GM12878 (cell line): ENCODE results near the gene DNAJC16. TPM values are rescaled to one million over a fixed set of nuclear protein-coding genes. Genes with fewer than 3 reads are reported as not detected.

Source experiments
- BCL11A ChIP-seq: IDR thresholded peaks from 2 replicates; pipeline ENCODE4 v1.6.1; 2011; ENCODE audit warnings: low read depth, low read length
- BCLAF1 ChIP-seq: fragments of 450-650 bp; IDR thresholded peaks from 2 replicates; pipeline ENCODE4 v1.6.1; 2017; ENCODE audit warnings: antibody characterized with exemption, mild to moderate bottlenecking, moderate library complexity
- BMI1 ChIP-seq: fragments of 450-650 bp; IDR thresholded peaks from 2 replicates; pipeline ENCODE4 v1.6.1; 2016; ENCODE audit warnings: mild to moderate bottlenecking, moderate library complexity, borderline replicate concordance
- CEBPB ChIP-seq, 2 experiments: fragments of 150-350 bp in 1 of 2; IDR thresholded peaks; 2 replicates each; pipeline ENCODE4 v1.6.1; 2012 to 2014; ENCODE audit warnings: low read depth in 2 of 2, low read length in 2 of 2, borderline replicate concordance in 1 of 2, inconsistent platforms in 1 of 2
- CUX1 ChIP-seq: IDR thresholded peaks from 2 replicates; pipeline ENCODE4 v1.6.1; 2012; ENCODE audit warnings: improper control_type of control experiment, low read depth, low read length; ENCODE audit not compliant: insufficient replicate concordance
- EED ChIP-seq: sonication (generic); IDR thresholded peaks from 2 replicates; pipeline ENCODE4 v1.6.1; 2016; ENCODE audit warnings: antibody characterized with exemption, low read depth
- HDAC2 ChIP-seq: fragments of 200-600 bp; sonication (generic); IDR thresholded peaks from 2 replicates; pipeline ENCODE4 v1.6.1; 2017
- JUNB ChIP-seq: IDR thresholded peaks from 2 replicates; pipeline ENCODE4 v1.6.1; 2016; ENCODE audit warnings: antibody characterized with exemption, mild to moderate bottlenecking
- NBN ChIP-seq: fragments of 450-650 bp; IDR thresholded peaks from 2 replicates; pipeline ENCODE4 v1.6.1; 2016
- NFXL1 ChIP-seq: fragments of 450-650 bp; IDR thresholded peaks from 2 replicates; pipeline ENCODE4 v1.6.1; 2017; ENCODE audit warnings: antibody characterized with exemption, mild to moderate bottlenecking, borderline replicate concordance
- NFYB ChIP-seq: IDR thresholded peaks from 2 replicates; pipeline ENCODE4 v1.6.1; 2011; ENCODE audit warnings: low read depth, mild to moderate bottlenecking, low read length, improper control_type of control experiment, moderate library complexity; ENCODE audit not compliant: insufficient read depth
- PBX3 ChIP-seq: IDR thresholded peaks from 2 replicates; pipeline ENCODE4 v1.6.1; 2011; ENCODE audit warnings: mild to moderate bottlenecking, low read depth, low read length, moderate library complexity; ENCODE audit not compliant: insufficient replicate concordance
- RBBP5 ChIP-seq: fragments of 200-600 bp; sonication (generic); conservative IDR thresholded peaks from 2 replicates; pipeline ENCODE4 v1.6.1; 2016
- RFX5 ChIP-seq: IDR thresholded peaks from 2 replicates; pipeline ENCODE4 v1.6.1; 2011; ENCODE audit warnings: low read depth, low read length, improper control_type of control experiment
- polyA plus RNA-seq, 11 experiments: library from polyadenylated mRNA; depleted of rRNA in 4 of 11; unstranded in 6 of 11; stranded (reverse) in 5 of 11; fragments of >200 nt; fragmentation: Nextera tagmentation in 4 of 11; fragmentation: Illumina TruSeq in 1 of 11; extraction: Ambion mirVana in 4 of 11; extraction: Trizol in 1 of 11; gene quantifications; 1 replicate in 1 of 11; 2 replicates in 10 of 11; pipeline versions ENCODE4 v1.2.1 to v1.2.3, GENCODE V29; 2011 to 2016; ENCODE audit warnings: inconsistent platforms in 2 of 11, missing spikeins in 2 of 11, low read depth in 1 of 11
- total RNA-seq, 4 experiments: library from RNA; depleted of rRNA in 3 of 4; stranded (reverse); fragments of >200 nt in 3 of 4; fragmentation: Illumina TruSeq in 1 of 4; extraction: Trizol in 1 of 4; gene quantifications; 2 replicates each; pipeline versions ENCODE4 v1.2.1 to v1.2.3, GENCODE V29; 2013 to 2021
- TF ChIP-seq, protein P1 (sequence below): fragments of 450-650 bp; IDR thresholded peaks from 2 replicates; pipeline ENCODE4 v1.6.1; 2017; ENCODE audit warnings: mild to moderate bottlenecking, moderate library complexity

Gene DNAJC16
- total and polyA plus RNA-seq, 10 of the 15 experiments (the other 5 are each of a cell fraction or from before 2014, with no cell fraction given): 2.4 to 12.7 (median 7.8) TPM

- TF ChIP-seq CUX1: no peak
- TF ChIP-seq BMI1: peak; percentile 99
- no peak for TF ChIP-seq PBX3
- TF ChIP-seq, protein P1, sequence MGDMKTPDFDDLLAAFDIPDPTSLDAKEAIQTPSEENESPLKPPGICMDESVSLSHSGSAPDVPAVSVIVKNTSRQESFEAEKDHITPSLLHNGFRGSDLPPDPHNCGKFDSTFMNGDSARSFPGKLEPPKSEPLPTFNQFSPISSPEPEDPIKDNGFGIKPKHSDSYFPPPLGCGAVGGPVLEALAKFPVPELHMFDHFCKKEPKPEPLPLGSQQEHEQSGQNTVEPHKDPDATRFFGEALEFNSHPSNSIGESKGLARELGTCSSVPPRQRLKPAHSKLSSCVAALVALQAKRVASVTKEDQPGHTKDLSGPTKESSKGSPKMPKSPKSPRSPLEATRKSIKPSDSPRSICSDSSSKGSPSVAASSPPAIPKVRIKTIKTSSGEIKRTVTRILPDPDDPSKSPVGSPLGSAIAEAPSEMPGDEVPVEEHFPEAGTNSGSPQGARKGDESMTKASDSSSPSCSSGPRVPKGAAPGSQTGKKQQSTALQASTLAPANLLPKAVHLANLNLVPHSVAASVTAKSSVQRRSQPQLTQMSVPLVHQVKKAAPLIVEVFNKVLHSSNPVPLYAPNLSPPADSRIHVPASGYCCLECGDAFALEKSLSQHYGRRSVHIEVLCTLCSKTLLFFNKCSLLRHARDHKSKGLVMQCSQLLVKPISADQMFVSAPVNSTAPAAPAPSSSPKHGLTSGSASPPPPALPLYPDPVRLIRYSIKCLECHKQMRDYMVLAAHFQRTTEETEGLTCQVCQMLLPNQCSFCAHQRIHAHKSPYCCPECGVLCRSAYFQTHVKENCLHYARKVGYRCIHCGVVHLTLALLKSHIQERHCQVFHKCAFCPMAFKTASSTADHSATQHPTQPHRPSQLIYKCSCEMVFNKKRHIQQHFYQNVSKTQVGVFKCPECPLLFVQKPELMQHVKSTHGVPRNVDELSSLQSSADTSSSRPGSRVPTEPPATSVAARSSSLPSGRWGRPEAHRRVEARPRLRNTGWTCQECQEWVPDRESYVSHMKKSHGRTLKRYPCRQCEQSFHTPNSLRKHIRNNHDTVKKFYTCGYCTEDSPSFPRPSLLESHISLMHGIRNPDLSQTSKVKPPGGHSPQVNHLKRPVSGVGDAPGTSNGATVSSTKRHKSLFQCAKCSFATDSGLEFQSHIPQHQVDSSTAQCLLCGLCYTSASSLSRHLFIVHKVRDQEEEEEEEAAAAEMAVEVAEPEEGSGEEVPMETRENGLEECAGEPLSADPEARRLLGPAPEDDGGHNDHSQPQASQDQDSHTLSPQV: no peak
- peak; percentile 85 for TF ChIP-seq NBN
- no peak for TF ChIP-seq RBBP5
- TF ChIP-seq NFXL1: no peak
- no peak for TF ChIP-seq RFX5
- peak; percentile 65; the same call in 1 of the 2 replicates for TF ChIP-seq NFYB
- no peak for TF ChIP-seq HDAC2
- no peak for TF ChIP-seq JUNB
- TF ChIP-seq EED: 0 out of 2 replicates have a peak, but pooled peaks have one; percentile 58
- no peak for TF ChIP-seq CEBPB (IDR thresholded peaks at IDR 0.05; ENCODE audit: borderline replicate concordance in 1 of 2, low read depth in 2 of 2, low read length in 2 of 2)
- no peak for TF ChIP-seq BCLAF1
- TF ChIP-seq BCL11A: no peak
These were observed at the start of gene DNAJC16 (continued) for GRCh38 chr1:15526490-15527339.
